Keratinocyte (primary cell): ENCODE data around the gene CENATAC.

ENCODE experiments used
- EZH2 ChIP-seq: IDR thresholded peaks from one replicate; pipeline ENCODE4 v1.6.1; 2012; ENCODE audit warnings: inconsistent platforms, mild to moderate bottlenecking, low read length, moderate library complexity
- TF ChIP-seq, protein P1 (sequence below), 3 experiments: IDR thresholded peaks in 1 of 3; conservative IDR thresholded peaks in 1 of 3; optimal IDR thresholded peaks in 1 of 3; 2 replicates in 2 of 3; 3 replicates in 1 of 3; pipeline versions ENCODE3 to v1.5.1; 2011; ENCODE audit warnings: low read length in 3 of 3, mild to moderate bottlenecking in 3 of 3, moderate library complexity in 2 of 3, control low read depth in 1 of 3, inconsistent platforms in 1 of 3; ENCODE audit not compliant: insufficient read depth in 2 of 3; ENCODE audit errors: extremely low read depth in 1 of 3

DNA sequence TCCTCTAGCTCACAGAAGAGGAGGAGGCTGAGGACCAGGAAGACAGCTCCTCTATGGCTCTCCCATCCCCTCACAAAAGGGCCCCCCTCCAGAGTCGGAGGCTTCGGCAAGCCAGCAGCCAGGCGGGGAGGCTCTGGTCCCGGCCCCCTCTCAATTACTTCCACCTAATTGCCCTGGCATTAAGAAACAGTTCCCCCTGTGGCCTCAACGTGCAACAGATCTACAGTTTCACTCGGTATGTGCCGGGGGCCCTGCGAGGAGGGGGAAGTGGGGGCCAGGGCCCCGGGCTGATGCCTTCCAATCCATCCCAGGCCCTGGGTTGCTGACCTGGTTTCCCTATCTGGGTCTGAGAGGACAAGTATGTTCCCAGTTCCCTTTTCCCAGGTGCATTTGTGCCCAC is 18.5 kb upstream of the CENATAC start:
- TF ChIP-seq, protein P1, sequence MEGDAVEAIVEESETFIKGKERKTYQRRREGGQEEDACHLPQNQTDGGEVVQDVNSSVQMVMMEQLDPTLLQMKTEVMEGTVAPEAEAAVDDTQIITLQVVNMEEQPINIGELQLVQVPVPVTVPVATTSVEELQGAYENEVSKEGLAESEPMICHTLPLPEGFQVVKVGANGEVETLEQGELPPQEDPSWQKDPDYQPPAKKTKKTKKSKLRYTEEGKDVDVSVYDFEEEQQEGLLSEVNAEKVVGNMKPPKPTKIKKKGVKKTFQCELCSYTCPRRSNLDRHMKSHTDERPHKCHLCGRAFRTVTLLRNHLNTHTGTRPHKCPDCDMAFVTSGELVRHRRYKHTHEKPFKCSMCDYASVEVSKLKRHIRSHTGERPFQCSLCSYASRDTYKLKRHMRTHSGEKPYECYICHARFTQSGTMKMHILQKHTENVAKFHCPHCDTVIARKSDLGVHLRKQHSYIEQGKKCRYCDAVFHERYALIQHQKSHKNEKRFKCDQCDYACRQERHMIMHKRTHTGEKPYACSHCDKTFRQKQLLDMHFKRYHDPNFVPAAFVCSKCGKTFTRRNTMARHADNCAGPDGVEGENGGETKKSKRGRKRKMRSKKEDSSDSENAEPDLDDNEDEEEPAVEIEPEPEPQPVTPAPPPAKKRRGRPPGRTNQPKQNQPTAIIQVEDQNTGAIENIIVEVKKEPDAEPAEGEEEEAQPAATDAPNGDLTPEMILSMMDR (optimal IDR thresholded peaks at IDR 0.05 in 1 of 3, IDR thresholded peaks at IDR 0.05 in 1 of 3, conservative IDR thresholded peaks at IDR 0.05 in 1 of 3; ENCODE audit: extremely low read depth in 1 of 3, insufficient read depth in 2 of 3, low read length in 3 of 3) = no peak
- TF ChIP-seq EZH2 = no peak
